Adrenal gland (tissue), 19 donors: ENCODE data around the gene OR5M8. TPM values are rescaled to one million over a fixed set of nuclear protein-coding genes. Genes with fewer than 3 reads are reported as not detected.

ENCODE experiments used
- DNase-seq, 7 donors: peaks; one replicate each; pipeline ENCODE4 v3.0.0-alpha.2; 2019 to 2020
- H3K27ac ChIP-seq, 5 donors: fragments of 200-600 bp; sonication (generic) in 4 of 5; 1 replicate in 3 of 5; 2 replicates in 2 of 5; pipeline versions ENCODE4 v1.5.1 to v1.8.0; 2016 to 2020; ENCODE audit warnings: mild to moderate bottlenecking in 1 of 5
- H3K27me3 ChIP-seq: fragments of 200-600 bp; 2 replicates; pipeline ENCODE4 v1.8.0; 2021
- H3K36me3 ChIP-seq, 2 donors: fragments of 200-600 bp; replicated peaks in 1 of 2; 1 replicate in 1 of 2; 2 replicates in 1 of 2; pipeline versions ENCODE4 v1.5.1 to v1.8.0; 2018 to 2022
- H3K4me1 ChIP-seq, 2 donors: fragments of 200-600 bp; replicated peaks in 1 of 2; 1 replicate in 1 of 2; 2 replicates in 1 of 2; pipeline versions ENCODE4 v1.5.1 to v1.8.0; 2018 to 2021
- H3K4me3 ChIP-seq, 4 donors: fragments of 200-600 bp; sonication (generic) in 3 of 4; one replicate each; pipeline ENCODE4 v1.5.1; 2016 to 2018
- H3K9me3 ChIP-seq, 3 donors: fragments of 200-600 bp; sonication (generic) in 1 of 3; replicated peaks in 1 of 3; 1 replicate in 2 of 3; 2 replicates in 1 of 3; pipeline versions ENCODE4 v1.5.1 to v1.8.0; 2016 to 2021
- POLR2A ChIP-seq, 2 donors: fragments of 450-650 bp; IDR thresholded peaks; one replicate each; pipeline ENCODE4 v1.6.1; 2017; ENCODE audit warnings: antibody characterized with exemption in 2 of 2, mild to moderate bottlenecking in 2 of 2, moderate library complexity in 1 of 2
- WGBS, 4 donors: extraction: QIAGEN DNeasy Blood & Tissue Kit in 2 of 4; methylation state at CpG; one replicate each; pipeline versions ENCODE4 v1.1.5 to v1.1.7; 2013 to 2017; 5-methylcytosine and 5-hydroxymethylcytosine counted together
- intact Hi-C, 2 donors: fragments of 100-400 bp; cut with DNase I; formaldehyde crosslinking; loops; one replicate each; pipeline versions ENCODE4 v1.14.1 to v1.15.0; 2022 to 2023
- long read RNA-seq, 10 donors: library from polyadenylated mRNA in 3 of 10; unstranded in 2 of 10; stranded (forward) in 1 of 10; transcript quantifications; one replicate each; pipeline ENCODE4 v2.0.0 and lab custom pipeline, GENCODE V29; 2021 to 2026
- polyA plus RNA-seq, 3 donors: library from polyadenylated mRNA; stranded (reverse); fragments of 200-250 nt in 2 of 3; fragments of 350-450 nt in 1 of 3; fragmentation: Illumina TruSeq in 1 of 3; extraction: RNeasy Lipid Tissue Mini Kit (QIAGEN cat#74804) in 1 of 3; gene quantifications; one replicate each; pipeline ENCODE4 v1.2.3, GENCODE V29; 2013 to 2014
- total RNA-seq, 9 donors: library from RNA; depleted of rRNA in 4 of 9; stranded (reverse); fragments of >200 nt in 4 of 9; fragments of 120-200 nt in 1 of 9; fragmentation: NEBNext Ultra II Directional in 1 of 9; extraction: Animal tissue kit (Norgen Biotek cat#: 25700) in 1 of 9; gene quantifications; one replicate each; pipeline versions ENCODE4 v1.1.0 to v1.2.4, GENCODE V29; 2013 to 2023
- TF ChIP-seq, protein P1 (sequence below), 6 experiments: fragments of 450-650 bp in 4 of 6; fragments of 200-600 bp in 2 of 6; sonication (generic) in 1 of 6; IDR thresholded peaks; 1 replicate in 5 of 6; 2 replicates in 1 of 6; pipeline versions ENCODE4 v1.5.1 to v1.8.0; 2016 to 2021; ENCODE audit warnings: antibody characterized with exemption in 6 of 6, mild to moderate bottlenecking in 2 of 6, moderate library complexity in 1 of 6
- donor health status: healthy with polysubstance abuse.
- donor health status: Bipolar disorder and iron deficiency.
- donor health status: DM: yes; HTN: yes; CAD: no.
- donor health status: DM: no; HTN: no; CAD: no.
- donor health status: DM: no; HTN: no; CAD: no.
- donor health status: DM: yes; HTN: yes; CAD: no.

The OR5M8 gene
- total RNA-seq (not detected), polyA plus RNA-seq (not detected)
- long read RNA-seq, donor 1 = 0 reads
- long read RNA-seq, donor 2 = 0 reads
- long read RNA-seq, donor 3 = 0 reads
- long read RNA-seq, donor 4 = 0 reads
- long read RNA-seq, donor 5 = 0 reads
- long read RNA-seq, donor 6 = 0 reads
- long read RNA-seq, donor 7 = 0 reads
- long read RNA-seq, donor 8 = 0 reads
- long read RNA-seq, donor 9 = 0 reads
- long read RNA-seq, donor 10 = 0 reads

DNA sequence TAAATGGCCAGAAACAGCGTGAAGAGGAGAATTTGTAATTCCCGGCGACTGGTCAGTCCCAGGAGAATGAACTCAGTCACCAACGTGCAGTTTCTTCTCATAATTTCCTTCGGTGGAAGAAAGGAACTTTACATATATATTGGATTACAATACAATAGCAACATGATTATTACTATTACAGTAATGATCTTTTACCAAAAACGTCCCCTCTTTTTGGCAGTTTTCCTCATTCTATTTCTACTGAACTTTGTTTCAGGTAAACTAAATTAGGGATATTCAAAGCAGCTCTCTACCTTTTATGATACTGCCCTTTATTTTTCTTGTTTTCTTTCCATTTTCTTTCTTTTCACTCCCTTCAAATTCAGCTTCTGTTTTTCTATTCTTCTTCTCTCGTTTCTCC, at the start of gene OR5M8:
Gene OR5M8, minus strand, starts transcription at position 101 of the 400 bp plus-strand sequence. Its CDS starts 0 bp downstream, at position 101.
- Histone ChIP-seq H3K4me3 (no peak within 1 kb of the TSS), H3K4me1 (no peaks in the 10 kb centered on the region), H3K36me3 (no peaks in the 10 kb centered on the region), H3K27me3 (no peaks in the 10 kb centered on the region), H3K27ac (no peak within 1 kb of the TSS), H3K9me3 (no peaks in the 10 kb centered on the region)
- 66 to 73% (median 69%) methylated on average over 7 of the region's 7 CpGs for WGBS, 4 donors
- TF ChIP-seq, protein P1, sequence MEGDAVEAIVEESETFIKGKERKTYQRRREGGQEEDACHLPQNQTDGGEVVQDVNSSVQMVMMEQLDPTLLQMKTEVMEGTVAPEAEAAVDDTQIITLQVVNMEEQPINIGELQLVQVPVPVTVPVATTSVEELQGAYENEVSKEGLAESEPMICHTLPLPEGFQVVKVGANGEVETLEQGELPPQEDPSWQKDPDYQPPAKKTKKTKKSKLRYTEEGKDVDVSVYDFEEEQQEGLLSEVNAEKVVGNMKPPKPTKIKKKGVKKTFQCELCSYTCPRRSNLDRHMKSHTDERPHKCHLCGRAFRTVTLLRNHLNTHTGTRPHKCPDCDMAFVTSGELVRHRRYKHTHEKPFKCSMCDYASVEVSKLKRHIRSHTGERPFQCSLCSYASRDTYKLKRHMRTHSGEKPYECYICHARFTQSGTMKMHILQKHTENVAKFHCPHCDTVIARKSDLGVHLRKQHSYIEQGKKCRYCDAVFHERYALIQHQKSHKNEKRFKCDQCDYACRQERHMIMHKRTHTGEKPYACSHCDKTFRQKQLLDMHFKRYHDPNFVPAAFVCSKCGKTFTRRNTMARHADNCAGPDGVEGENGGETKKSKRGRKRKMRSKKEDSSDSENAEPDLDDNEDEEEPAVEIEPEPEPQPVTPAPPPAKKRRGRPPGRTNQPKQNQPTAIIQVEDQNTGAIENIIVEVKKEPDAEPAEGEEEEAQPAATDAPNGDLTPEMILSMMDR (IDR thresholded peaks at IDR 0.05) = no peak
- TF ChIP-seq POLR2A (IDR thresholded peaks at IDR 0.05) = no peak
- DNase-seq = no peak
- intact Hi-C loops = no loop called here

DNA sequence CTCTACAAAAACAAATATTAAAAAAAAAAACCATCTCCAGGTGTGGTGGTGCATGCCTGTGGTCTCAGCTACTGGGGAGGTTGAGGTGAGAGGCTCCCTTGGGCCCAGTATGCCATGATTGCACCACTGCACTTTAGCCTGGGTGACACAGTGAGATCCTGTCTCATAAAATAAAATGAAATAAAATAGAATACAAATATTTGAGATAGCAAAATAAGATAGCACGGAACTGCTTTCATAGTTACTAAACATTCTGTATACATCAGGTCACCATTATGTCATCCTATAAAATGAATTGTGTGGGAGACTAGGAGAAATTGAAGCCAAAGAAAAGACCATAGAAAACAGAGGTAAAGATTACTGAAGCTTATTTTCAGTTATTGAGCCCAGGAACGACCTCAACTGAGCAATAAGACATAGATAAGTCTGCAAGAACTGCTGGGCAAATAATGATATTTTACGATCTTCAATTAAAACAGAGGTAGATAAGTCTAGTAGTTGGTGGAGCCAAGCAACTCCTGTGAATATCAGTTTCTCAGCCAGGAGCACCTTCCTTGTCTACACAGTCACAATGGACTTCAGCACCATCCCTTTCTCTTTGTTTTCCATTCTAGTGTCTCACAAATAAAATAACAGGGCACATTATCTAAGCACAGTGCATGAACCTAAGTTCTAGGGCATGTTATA, 42.0 kb upstream of the OR5M8 start:
- no peak for TF ChIP-seq POLR2A (IDR thresholded peaks at IDR 0.05)
- Histone ChIP-seq H3K9me3 (no peaks in the 10 kb centered on the region), H3K27me3 (no peaks in the 10 kb centered on the region), H3K36me3 (no peaks in the 10 kb centered on the region), H3K27ac (no peak overlapping the region), H3K4me1 (no peaks in the 10 kb centered on the region), H3K4me3 (no peak overlapping the region)
- intact Hi-C loops = no loop called here
- no peak for DNase-seq
- 55 to 66% (median 64%) methylated on average over 3 of the region's 3 CpGs for WGBS, 4 donors

DNA sequence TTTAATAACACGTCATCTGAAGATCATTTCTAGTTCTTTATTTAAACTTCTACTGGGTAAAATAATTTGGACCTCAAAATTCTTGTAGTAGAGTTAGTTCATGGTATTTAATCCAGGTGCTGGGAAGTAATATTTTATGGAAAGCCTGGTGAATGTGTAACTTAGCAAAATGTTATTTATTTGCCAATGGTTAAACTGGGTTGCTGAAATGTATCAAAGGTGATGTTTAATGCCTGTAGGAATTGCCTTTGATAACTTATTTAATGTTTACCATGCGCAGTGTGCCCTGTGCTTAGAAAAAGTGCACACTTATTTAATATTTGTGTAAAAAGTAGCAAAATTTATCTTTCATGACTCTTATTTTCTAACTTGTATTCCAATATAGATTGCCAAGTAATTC, 40.7 kb upstream of the OR5M8 start:
- H3K4me3 ChIP-seq = no peak overlapping the region
- TF ChIP-seq POLR2A (IDR thresholded peaks at IDR 0.05) = no peak
- TF ChIP-seq, protein P1 (IDR thresholded peaks at IDR 0.05) = no peak
- intact Hi-C loops = no loop called here
- no peaks in the 10 kb centered on the region for H3K9me3 ChIP-seq
- no peaks in the 10 kb centered on the region for H3K27me3 ChIP-seq
- H3K4me1 ChIP-seq = no peaks in the 10 kb centered on the region
- WGBS, 4 donors = 52 to 73% (median 67%) methylated on average over 2 of the region's 2 CpGs
- no peaks in the 10 kb centered on the region for H3K36me3 ChIP-seq
- no peak for DNase-seq
- no peak overlapping the region for H3K27ac ChIP-seq

DNA sequence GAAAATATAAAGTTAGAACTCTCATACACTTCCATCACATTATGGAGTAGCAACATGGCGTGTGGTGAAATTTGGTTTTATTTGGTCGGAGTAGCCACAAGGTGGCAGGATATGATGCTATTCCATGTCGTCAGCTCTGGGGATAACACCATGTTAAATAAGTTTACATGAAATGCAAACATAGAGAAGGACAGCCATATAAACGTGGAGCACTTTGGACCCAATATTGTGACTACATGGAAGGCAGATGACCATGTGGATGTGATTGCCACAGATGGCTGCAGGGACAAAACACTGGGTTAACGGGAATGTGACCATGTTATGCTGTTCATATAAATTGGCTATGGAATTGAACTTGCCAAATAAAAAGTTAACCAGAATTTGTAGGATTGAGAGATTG, 30.8 kb upstream of the OR5M8 start:
- Histone ChIP-seq H3K4me3 (no peak overlapping the region), H3K27ac (no peak overlapping the region), H3K9me3 (no peaks in the 10 kb centered on the region), H3K27me3 (no peaks in the 10 kb centered on the region), H3K4me1 (no peaks in the 10 kb centered on the region), H3K36me3 (no peaks in the 10 kb centered on the region)
- TF ChIP-seq, protein P1 (IDR thresholded peaks at IDR 0.05) = no peak
- no peak for TF ChIP-seq POLR2A (IDR thresholded peaks at IDR 0.05)
- DNase-seq = no peak
- 50 to 57% (median 56%) methylated on average over 5 of the region's 5 CpGs for WGBS, 4 donors
- intact Hi-C loops = no loop called here

DNA sequence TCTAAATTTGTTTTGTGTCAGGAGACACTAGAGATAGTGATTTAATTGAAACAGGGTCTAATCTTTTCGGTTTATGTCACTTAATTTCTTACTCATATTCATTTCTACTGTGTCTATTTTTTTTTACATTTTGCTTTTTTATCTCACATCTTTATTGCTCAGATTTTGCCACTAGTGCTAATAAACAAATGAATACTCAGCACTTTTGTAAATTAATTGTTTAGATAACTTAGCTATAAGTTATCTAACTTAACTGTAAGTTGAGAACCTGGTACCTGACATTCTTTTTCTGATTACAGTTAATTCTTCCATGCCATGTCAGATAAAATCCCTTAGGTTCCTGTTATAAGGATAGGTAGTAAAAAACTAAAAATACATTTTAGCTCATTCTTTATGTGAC, 22.1 kb upstream of the OR5M8 start:
- Histone ChIP-seq H3K36me3 (no peaks in the 10 kb centered on the region), H3K4me3 (no peak overlapping the region), H3K27me3 (no peaks in the 10 kb centered on the region), H3K27ac (no peak overlapping the region), H3K9me3 (no peaks in the 10 kb centered on the region), H3K4me1 (no peaks in the 10 kb centered on the region)
- 64 to 77% (median 70%) methylated on average over 1 of the region's 1 CpG for WGBS, 4 donors
- TF ChIP-seq, protein P1 (IDR thresholded peaks at IDR 0.05) = no peak
- no peak for TF ChIP-seq POLR2A (IDR thresholded peaks at IDR 0.05)
- no peak for DNase-seq
- intact Hi-C loops = no loop called here
